SKM-1 treated with dmso at 0.1 percent for 144 hours (cell line): ENCODE data around the gene LEPR.
A peak's percentile ranks its signal among the peaks of the same experiment; 100 is the strongest.
"Not testable (repeated sequence)": the region's sequence is repeated elsewhere in the genome, so short reads cannot be mapped to it uniquely, and the experiment has no call there.

Source experiments
- DNase-seq: peaks from one replicate; lab custom pipeline; 2025; ENCODE audit not compliant: unreplicated experiment; lab: John Stamatoyannopoulos, UW

The LEPR gene

GRCh38 chr1:65434255-65434654 lies 13.8 kb downstream of the LEPR start:
- DNase-seq: no peak

GRCh38 chr1:65434760-65435159 lies 14.3 kb downstream of the LEPR start:
- no peak for DNase-seq

- DNase-seq: no peak
Measured at GRCh38 chr1:65435987-65436386, 15.5 kb downstream of the LEPR start.

GRCh38 chr1:65437616-65438015 lies 17.1 kb downstream of the LEPR start:
- no peak for DNase-seq

GRCh38 chr1:65440322-65440900 lies 19.9 kb downstream of the LEPR start:
- DNase-seq: no peak

- DNase-seq: no peak
Measured at GRCh38 chr1:65440915-65441314, 20.4 kb downstream of the LEPR start.

GRCh38 chr1:65441464-65441863 lies 21.0 kb downstream of the LEPR start:
- no peak for DNase-seq

GRCh38 chr1:65442442-65442841 lies 22.0 kb downstream of the LEPR start:
- no peak for DNase-seq

- DNase-seq: no peak
Measured at GRCh38 chr1:65443647-65444046, 23.2 kb downstream of the LEPR start.

GRCh38 chr1:65444128-65444640 lies 23.7 kb downstream of the LEPR start:
- DNase-seq: no peak

- no peak for DNase-seq
Measured at GRCh38 chr1:65445837-65446236, 25.4 kb downstream of the LEPR start.

- DNase-seq: no peak
Measured at GRCh38 chr1:65449214-65449823, 28.9 kb downstream of the LEPR start.

GRCh38 chr1:65455678-65456077 lies 35.2 kb downstream of the LEPR start:
- not testable (repeated sequence) for DNase-seq

- no peak for DNase-seq
Measured at GRCh38 chr1:65456481-65456880, 36.0 kb downstream of the LEPR start.

GRCh38 chr1:65457868-65458267 lies 37.4 kb downstream of the LEPR start:
- DNase-seq: no peak

GRCh38 chr1:65458730-65459396 lies 38.4 kb downstream of the LEPR start:
- no peak for DNase-seq

GRCh38 chr1:65459397-65459768 lies 38.9 kb downstream of the LEPR start:
- DNase-seq: peak; percentile 53

- not testable (repeated sequence) for DNase-seq
Measured at GRCh38 chr1:65465837-65466236, 45.4 kb downstream of the LEPR start.

- DNase-seq: no peak
Measured at GRCh38 chr1:65467536-65467935, 47.1 kb downstream of the LEPR start.

- DNase-seq: no peak
Measured at GRCh38 chr1:65469126-65469888, 48.8 kb downstream of the LEPR start.

GRCh38 chr1:65469889-65470340 lies 49.4 kb downstream of the LEPR start:
- no peak for DNase-seq
